Body of pancreas (tissue), 4 donors: ENCODE data around the gene PTPRN2. TPM values are rescaled to one million over a fixed set of nuclear protein-coding genes. Genes with fewer than 3 reads are reported as not detected.
A peak's percentile ranks its signal among the peaks of the same experiment; 100 is the strongest.

Experiments
- ATAC-seq: fragments of 150-250 bp; one replicate; pipeline ENCODE4 v1.9.1; 2016
- DNase-seq, 4 donors: peaks; one replicate each; pipeline ENCODE4 v3.0.0-alpha.2; 2019
- H3K27ac ChIP-seq, 4 donors: fragments of 200-600 bp; sonication (generic); 1 replicate in 3 of 4; 2 replicates in 1 of 4; pipeline versions ENCODE4 v1.5.1 to v1.6.1; 2016 to 2019; ENCODE audit warnings: mild to moderate bottlenecking in 1 of 4, mixed read lengths in 1 of 4, moderate library complexity in 1 of 4
- H3K27me3 ChIP-seq, 2 donors: fragments of 200-600 bp; sonication (generic); one replicate each; pipeline ENCODE4 v1.6.0; 2016; ENCODE audit warnings: mild to moderate bottlenecking in 1 of 2
- H3K36me3 ChIP-seq, 2 donors: fragments of 200-600 bp; sonication (generic); replicated peaks in 1 of 2; 2 replicates each; pipeline ENCODE4 v1.5.1; 2016; ENCODE audit warnings: low read depth in 2 of 2; ENCODE audit not compliant: insufficient read depth in 1 of 2
- H3K4me1 ChIP-seq: fragments of 200-600 bp; sonication (generic); one replicate; pipeline ENCODE4 v1.6.0; 2016
- H3K4me3 ChIP-seq, 2 donors: fragments of 200-600 bp; sonication (generic); 1 replicate in 1 of 2; 2 replicates in 1 of 2; pipeline ENCODE4 v1.5.1; 2016 to 2019
- H3K9me3 ChIP-seq, 3 donors: fragments of 200-600 bp; sonication (generic); 1 replicate in 2 of 3; 2 replicates in 1 of 3; pipeline ENCODE4 v1.5.1; 2016
- POLR2A ChIP-seq, 3 donors: fragments of 450-650 bp; IDR thresholded peaks; one replicate each; pipeline ENCODE4 v1.6.1; 2016; ENCODE audit warnings: antibody characterized with exemption in 3 of 3, mild to moderate bottlenecking in 2 of 3
- WGBS, 2 donors: methylation state at CpG; one replicate each; pipeline ENCODE4 v1.1.5; 2017; 5-methylcytosine and 5-hydroxymethylcytosine counted together
- intact Hi-C: fragments of 100-400 bp; cut with DNase I; formaldehyde crosslinking; loops from one replicate; pipeline ENCODE4 v1.15.1; 2023
- total RNA-seq, 2 donors: library from RNA; depleted of rRNA; stranded (reverse); fragments of >200 nt; gene quantifications; one replicate each; pipeline ENCODE4 v1.1.0, GENCODE V29; 2016
- TF ChIP-seq, protein P1 (sequence below), 7 experiments: fragments of 450-650 bp in 4 of 7; fragments of 200-600 bp in 3 of 7; sonication (generic) in 3 of 7; IDR thresholded peaks; one replicate each; pipeline ENCODE4 v1.5.1; 2016 to 2019; ENCODE audit warnings: antibody characterized with exemption in 7 of 7

Gene PTPRN2
- total RNA-seq, 2 donors from 2014 or later, result 31.6 to 76.1 TPM

DNA sequence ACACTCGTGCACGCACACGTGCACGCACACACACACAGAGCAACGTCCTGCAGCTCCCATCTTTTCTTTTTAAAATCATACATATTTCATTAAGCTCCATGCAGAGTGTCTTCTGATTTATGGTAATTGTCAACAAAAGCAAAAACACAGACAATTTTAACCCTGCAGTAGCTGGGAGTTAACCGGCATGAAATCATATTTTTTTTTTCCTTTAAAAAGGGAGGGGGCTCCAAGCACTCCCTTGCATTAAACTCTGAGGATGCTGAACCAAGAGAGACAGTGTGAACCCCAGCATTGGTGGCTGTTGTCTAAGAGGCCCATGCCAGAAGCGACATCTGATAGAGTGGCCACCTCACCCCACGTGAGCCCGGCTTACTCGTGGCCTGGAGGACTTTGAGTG lies 708.2 kb downstream of the PTPRN2 start:
- no peak overlapping the region for H3K4me3 ChIP-seq
- intact Hi-C loops, result no loop called here
- TF ChIP-seq, protein P1, sequence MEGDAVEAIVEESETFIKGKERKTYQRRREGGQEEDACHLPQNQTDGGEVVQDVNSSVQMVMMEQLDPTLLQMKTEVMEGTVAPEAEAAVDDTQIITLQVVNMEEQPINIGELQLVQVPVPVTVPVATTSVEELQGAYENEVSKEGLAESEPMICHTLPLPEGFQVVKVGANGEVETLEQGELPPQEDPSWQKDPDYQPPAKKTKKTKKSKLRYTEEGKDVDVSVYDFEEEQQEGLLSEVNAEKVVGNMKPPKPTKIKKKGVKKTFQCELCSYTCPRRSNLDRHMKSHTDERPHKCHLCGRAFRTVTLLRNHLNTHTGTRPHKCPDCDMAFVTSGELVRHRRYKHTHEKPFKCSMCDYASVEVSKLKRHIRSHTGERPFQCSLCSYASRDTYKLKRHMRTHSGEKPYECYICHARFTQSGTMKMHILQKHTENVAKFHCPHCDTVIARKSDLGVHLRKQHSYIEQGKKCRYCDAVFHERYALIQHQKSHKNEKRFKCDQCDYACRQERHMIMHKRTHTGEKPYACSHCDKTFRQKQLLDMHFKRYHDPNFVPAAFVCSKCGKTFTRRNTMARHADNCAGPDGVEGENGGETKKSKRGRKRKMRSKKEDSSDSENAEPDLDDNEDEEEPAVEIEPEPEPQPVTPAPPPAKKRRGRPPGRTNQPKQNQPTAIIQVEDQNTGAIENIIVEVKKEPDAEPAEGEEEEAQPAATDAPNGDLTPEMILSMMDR (IDR thresholded peaks at IDR 0.05), result no peak
- TF ChIP-seq POLR2A (IDR thresholded peaks at IDR 0.05), result no peak
- H3K4me1 ChIP-seq, result no peaks in the 10 kb centered on the region
- H3K27ac ChIP-seq, result no peak overlapping the region
- no peak for ATAC-seq
- WGBS, 2 donors, result 89 to 92% methylated on average over 10 of the region's 10 CpGs
- no peaks in the 10 kb centered on the region for H3K9me3 ChIP-seq
- no peaks in the 10 kb centered on the region for H3K36me3 ChIP-seq
- no peaks in the 10 kb centered on the region for H3K27me3 ChIP-seq
- DNase-seq, result no peak

DNA sequence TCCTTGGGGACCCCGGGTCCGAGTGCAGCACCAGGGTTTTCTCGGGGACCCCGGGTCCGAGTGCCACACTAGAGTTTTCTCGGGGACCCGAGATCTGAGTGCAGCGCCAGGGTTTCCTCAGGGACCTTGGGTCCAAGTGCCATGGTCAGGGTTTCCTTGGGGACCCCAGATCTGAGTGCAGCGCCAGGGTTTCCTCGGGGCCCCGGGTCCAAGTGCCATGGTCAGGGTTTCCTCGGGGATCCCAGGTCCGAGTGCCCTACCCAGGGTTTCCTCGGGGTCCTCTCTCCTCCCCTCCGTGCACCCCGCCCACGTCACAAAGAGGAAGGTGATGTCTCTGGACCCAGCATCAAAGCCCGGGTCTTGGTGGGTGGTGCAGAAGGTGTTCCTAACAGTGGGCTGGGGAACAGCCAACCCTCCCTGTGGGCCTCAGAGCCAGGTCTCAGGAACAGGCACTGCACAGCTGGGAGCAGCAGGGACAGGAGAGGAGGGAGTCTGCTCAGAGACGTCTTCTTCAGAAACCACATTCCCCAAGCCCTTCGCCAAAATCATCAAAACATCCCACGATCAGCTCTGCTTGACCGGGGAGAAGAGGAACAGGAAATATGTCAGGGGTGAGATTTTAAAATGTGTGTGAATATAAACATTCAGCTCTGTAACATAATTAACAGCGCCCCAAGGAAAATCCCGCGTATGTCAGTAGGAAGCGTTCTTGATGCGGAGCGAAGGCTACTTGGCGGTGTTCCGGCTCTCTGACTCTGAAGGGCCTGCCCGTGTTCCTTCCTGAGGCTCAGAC lies 710.1 kb downstream of the PTPRN2 start:
- no peak for DNase-seq
- Histone ChIP-seq H3K9me3 (no peaks in the 10 kb centered on the region), H3K4me3 (no peak overlapping the region), H3K27ac (no peak overlapping the region), H3K4me1 (no peaks in the 10 kb centered on the region), H3K36me3 (no peaks in the 10 kb centered on the region), H3K27me3 (no peaks in the 10 kb centered on the region)
- no peak for ATAC-seq
- TF ChIP-seq POLR2A (IDR thresholded peaks at IDR 0.05), result no peak
- TF ChIP-seq, protein P1 (IDR thresholded peaks at IDR 0.05), result no peak
- intact Hi-C loops, result no loop called here
- 79 to 83% methylated on average over 29 to 31 of the region's 31 CpGs for WGBS, 2 donors

DNA sequence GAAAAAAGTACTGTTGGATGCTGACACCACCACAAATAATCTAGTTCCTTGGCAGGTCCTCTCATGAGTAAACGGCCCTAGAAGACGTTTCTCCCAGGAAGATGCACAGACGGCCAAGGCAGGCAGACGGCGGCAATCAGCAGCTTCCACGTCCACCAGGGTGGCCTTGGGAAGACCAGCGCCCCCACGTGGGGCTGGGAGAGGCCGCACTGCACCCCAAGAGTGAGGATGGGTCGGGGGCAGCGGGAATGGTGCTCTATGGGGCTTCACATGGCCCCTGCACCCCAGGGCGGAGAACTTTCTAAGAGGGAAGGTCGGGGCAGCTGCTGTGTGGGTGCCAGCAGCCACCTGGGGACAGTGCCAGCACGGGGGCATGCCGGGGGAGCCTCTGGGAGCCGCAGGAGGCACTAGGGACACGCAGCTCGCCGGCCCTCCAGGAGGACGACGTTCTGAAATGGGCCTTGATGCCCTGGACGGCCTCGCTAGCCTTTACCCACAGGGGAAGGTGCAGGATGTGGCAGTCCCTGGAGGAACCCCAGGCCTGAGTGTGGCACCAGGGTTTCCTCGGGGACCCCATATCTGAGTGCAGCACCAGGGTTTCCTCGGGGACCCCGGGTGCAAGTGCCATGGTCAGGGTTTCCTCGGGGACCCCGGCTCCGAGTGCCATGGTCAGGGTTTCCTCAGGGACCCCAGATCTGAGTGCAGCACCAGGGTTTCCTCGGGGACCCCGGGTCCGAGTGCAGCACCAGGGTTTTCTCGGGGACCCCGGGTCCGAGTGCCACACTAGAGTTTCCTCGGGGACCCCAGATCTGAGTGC lies 710.9 kb downstream of the PTPRN2 start:
- Histone ChIP-seq H3K36me3 (no peaks in the 10 kb centered on the region), H3K9me3 (no peaks in the 10 kb centered on the region), H3K4me3 (no peak overlapping the region), H3K27ac (no peak overlapping the region), H3K4me1 (no peaks in the 10 kb centered on the region), H3K27me3 (no peaks in the 10 kb centered on the region)
- intact Hi-C loops, result no loop called here
- ATAC-seq (no peak), DNase-seq (no peak)
- 72 to 76% methylated on average over 27 to 36 of the region's 36 CpGs for WGBS, 2 donors
- no peak for TF ChIP-seq POLR2A (IDR thresholded peaks at IDR 0.05)
- TF ChIP-seq, protein P1 (IDR thresholded peaks at IDR 0.05), result no peak

DNA sequence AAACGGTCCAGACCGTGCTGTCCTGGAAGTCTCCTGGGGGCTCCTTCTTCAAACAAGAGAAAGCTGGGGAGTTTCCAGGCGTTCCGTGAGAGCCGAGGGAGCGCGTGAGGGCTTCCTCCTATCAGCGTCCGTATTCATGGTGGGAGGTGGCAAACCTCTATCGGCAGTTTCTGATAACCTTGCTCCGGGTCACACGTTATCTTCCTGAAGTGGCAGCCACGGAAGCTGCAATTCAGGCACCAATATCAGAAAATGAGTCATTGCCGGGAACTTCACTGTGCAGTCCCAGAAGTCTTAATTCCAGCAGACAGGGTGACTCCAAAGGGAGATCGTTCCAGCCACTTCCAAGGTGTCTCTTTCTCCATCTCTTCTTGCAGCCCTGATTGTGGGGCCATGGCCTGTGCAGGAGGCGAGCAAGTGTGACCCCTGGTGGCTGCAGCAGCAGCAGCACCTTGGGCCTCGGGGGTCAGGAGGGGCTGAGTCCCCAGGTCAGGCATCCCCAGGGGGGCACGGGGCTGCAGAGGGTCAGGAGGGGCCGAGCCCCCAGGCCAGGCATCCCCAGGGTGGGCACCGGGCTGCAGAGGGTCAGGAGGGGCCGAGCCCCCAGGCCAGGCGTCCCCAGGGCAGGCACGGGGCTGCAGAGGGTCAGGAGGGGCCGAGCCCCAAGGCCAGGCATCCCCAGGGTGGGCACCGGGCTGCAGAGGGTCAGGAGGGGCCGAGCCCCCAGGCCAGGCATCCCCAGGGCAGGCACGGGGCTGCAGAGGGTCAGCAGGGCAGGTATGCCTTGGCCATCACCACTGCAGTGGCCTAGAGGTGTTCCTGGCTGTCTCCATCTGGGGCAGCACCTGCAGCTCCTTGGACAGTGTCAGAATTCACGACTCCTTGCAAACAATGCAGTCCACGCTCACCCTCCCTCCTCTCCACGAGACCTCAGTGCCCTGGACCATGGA lies 712.1 kb downstream of the PTPRN2 start:
- no peak for ATAC-seq
- no peak for DNase-seq
- Histone ChIP-seq H3K4me3 (no peak overlapping the region), H3K27me3 (no peaks in the 10 kb centered on the region), H3K4me1 (no peaks in the 10 kb centered on the region), H3K27ac (no peak overlapping the region), H3K9me3 (no peaks in the 10 kb centered on the region), H3K36me3 (no peaks in the 10 kb centered on the region)
- TF ChIP-seq POLR2A (IDR thresholded peaks at IDR 0.05), result no peak
- TF ChIP-seq, protein P1 (IDR thresholded peaks at IDR 0.05), result peak in 3 of 7 experiments; percentile 16 to 24 (median 18)
- intact Hi-C loops, result no loop called here
- 44 to 63% methylated on average over 18 to 29 of the region's 30 CpGs for WGBS, 2 donors
